Measurements from ENCODE around the gene KRT27.

DNA sequence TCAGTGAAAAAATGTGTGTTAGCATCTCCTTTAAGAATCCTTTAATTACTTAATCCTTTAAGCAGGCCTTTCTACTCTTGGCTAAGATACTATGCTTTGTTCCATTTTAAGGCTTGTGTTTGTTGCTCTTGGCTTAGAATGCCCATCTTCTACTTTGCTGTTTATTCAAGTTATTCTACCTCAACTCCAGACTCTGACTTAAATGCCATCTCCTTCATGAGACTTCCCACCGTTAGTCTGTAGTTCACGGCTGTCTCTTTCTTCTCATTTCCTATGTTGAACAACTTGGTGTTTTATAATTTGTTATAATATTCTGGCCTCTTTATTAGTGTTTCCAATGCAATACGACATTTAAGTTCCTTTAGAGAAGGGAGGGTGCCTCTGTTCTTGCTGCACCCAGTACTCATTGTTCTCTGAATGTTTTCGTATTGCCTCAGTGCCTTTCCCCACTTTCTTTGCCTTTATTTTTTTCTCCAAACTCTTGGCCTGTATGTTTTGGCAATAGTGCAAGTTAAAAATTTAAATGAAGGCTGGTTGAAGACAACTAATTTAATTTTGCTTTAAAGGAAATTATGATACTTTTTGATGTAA, 46.2 kb upstream of the KRT27 start:
- TF ChIP-seq, protein P1, sequence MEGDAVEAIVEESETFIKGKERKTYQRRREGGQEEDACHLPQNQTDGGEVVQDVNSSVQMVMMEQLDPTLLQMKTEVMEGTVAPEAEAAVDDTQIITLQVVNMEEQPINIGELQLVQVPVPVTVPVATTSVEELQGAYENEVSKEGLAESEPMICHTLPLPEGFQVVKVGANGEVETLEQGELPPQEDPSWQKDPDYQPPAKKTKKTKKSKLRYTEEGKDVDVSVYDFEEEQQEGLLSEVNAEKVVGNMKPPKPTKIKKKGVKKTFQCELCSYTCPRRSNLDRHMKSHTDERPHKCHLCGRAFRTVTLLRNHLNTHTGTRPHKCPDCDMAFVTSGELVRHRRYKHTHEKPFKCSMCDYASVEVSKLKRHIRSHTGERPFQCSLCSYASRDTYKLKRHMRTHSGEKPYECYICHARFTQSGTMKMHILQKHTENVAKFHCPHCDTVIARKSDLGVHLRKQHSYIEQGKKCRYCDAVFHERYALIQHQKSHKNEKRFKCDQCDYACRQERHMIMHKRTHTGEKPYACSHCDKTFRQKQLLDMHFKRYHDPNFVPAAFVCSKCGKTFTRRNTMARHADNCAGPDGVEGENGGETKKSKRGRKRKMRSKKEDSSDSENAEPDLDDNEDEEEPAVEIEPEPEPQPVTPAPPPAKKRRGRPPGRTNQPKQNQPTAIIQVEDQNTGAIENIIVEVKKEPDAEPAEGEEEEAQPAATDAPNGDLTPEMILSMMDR (IDR thresholded peaks at IDR 0.05) = no peak
- no peak for TF ChIP-seq EZH2 (IDR thresholded peaks at IDR 0.05)
